RKO (cell line): ENCODE measurements around the gene MYO9B.
"Not testable (repeated sequence)": the region's sequence is repeated elsewhere in the genome, so short reads cannot be mapped to it uniquely, and the experiment has no call there.

Source experiments
- DNase-seq: peaks from one replicate; pipeline ENCODE4 v3.0.0-alpha.2; 2016; ENCODE audit warnings: low spot score

MYO9B gene

GRCh38 chr19:17113127-17113785 is 37.7 kb downstream of the MYO9B start:
- DNase-seq = no peak

GRCh38 chr19:17114414-17114831 is 38.8 kb downstream of the MYO9B start:
- no peak for DNase-seq

GRCh38 chr19:17116996-17117702 is 41.6 kb downstream of the MYO9B start:
- no peak for DNase-seq

DNA sequence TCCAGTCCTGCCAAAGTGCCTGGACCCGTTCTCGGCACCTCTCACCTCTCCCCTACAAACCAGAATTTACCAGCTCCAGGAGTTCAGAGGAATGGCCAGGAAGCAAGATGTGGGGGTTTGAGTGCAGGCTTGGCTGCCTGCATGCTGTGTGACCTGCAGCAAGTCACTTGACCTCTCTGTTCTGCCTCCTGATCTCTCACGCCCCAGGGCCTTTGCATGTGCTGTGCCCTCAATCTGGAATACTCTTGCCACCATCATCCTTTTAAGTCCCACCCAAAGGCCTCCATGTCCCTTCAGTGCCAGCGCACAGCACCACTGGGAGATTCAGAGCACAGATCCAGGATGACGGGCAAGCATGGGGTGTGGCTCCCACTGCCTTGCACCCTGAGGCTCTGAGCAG is 43.4 kb downstream of the MYO9B start:
- no peak for DNase-seq

DNA sequence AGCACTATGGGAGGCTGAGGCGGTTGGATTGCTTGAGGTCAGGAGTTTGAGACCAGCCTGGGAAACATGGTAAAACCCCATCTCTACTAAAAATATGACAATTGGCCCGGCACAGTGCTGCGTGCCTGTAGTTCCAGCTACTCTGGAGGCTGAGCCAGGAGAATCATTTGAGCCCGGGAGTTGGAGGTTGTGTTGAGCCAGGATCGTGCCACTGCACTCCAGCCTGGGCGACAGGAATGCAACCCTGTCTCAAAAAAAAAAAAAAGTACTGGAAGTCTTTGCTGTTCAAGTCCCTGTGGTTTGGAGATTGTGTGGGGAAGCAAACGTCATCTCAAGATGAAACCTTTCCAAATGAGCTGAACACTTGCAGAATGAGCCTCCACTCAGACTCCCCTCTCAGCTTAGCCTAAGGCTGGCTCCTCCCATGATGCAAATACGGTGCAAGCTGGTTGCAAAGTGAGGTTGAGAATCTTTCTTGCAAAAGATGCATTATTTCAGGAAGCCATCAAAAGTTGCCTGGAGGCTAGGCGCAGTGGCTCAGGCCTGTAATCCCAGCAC is 46.2 kb downstream of the MYO9B start:
- no peak for DNase-seq

GRCh38 chr19:17123041-17123440 is 47.5 kb downstream of the MYO9B start:
- DNase-seq = no peak

- DNase-seq = no peak
Observed at GRCh38 chr19:17124025-17124424, 48.4 kb downstream of the MYO9B start.

GRCh38 chr19:17125062-17125727 is 49.6 kb downstream of the MYO9B start:
- DNase-seq = no peak

- no peak for DNase-seq
Observed at GRCh38 chr19:17125728-17126677, 50.4 kb downstream of the MYO9B start.

- no peak for DNase-seq
Observed at GRCh38 chr19:17127671-17128070, 52.1 kb downstream of the MYO9B start.

DNA sequence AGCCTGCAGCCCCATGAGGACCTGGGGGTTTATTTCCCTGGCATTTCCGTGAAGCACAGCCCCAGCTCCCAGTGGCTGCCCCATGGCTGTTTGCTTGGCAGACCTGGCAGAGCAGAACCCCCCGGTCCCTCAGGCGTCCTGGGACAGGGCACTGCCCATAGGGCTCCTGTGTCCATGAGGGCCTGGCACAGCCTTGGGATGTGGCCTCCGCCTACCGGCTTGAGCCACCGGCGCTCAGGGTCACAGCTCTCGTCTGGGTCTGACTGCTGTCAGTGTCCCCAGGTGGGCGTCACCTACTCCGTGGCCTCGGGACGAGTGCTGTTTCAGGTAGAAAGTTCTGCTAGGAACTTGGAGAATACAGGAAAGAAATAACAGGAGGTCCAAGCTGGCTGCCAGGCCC is 52.8 kb downstream of the MYO9B start:
- no peak for DNase-seq

GRCh38 chr19:17128820-17129219 is 53.2 kb downstream of the MYO9B start:
- DNase-seq = no peak

- DNase-seq = no peak
Observed at GRCh38 chr19:17129377-17129776, 53.8 kb downstream of the MYO9B start.

DNA sequence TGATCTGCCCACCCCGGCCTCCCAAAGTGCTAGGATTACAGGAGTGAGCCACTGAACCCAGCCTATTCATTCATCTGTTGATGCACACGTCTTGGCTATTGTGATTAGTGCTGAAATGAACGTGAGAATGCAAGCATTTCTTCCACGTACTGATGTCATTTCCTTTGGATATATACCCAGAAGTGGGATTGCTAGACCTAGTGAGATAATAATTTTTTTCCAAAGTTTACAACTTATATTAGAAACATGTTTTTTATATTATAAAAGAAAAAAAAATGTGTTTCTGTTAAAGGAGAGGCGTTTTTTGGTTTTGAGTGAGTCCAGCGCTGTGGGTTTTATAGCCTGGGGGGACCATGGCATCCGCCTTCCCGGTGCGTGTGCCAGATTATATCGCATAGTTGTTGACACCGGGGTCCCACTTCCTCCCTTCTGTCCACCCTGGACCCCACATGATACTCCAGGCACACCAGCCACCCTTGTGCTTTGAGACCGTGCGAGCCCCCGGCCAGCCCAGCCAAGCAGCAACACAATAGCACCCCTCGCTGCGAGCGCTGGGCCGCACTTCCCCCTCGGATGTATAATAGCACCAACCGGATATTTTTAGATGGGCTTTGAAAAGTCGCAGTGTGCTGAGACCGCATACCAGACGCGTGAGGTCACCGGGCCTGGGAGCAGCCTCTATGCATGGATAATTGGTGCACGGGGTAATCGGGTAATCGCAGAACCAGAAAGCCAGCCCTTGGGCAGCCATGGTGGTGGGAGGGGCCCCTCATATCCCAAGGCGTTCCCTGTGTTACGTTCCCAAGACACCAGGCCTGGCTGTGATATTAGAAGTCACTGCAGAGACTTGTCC is 59.6 kb downstream of the MYO9B start:
- no peak for DNase-seq

GRCh38 chr19:17136021-17136420 is 60.4 kb downstream of the MYO9B start:
- DNase-seq = no peak

DNA sequence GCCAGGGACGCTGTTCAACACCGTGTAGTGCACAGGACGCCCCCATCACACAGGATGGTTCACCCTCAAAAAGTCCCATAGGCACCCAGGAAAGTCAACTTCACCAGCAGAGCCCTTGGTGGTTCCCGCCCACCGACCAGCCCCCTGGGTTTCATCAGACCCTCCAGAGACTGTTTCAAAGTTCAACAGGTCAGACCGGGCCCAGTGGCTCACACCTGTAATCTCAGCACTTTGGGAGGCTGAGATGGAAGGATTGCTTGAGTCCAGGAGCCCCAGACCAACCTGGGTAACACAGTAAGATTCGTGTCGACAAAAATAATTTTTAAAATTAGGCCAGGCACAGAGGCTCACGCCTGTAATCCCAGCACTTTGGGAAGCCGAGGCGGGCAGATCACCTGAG is 61.0 kb downstream of the MYO9B start:
- DNase-seq = no peak

DNA sequence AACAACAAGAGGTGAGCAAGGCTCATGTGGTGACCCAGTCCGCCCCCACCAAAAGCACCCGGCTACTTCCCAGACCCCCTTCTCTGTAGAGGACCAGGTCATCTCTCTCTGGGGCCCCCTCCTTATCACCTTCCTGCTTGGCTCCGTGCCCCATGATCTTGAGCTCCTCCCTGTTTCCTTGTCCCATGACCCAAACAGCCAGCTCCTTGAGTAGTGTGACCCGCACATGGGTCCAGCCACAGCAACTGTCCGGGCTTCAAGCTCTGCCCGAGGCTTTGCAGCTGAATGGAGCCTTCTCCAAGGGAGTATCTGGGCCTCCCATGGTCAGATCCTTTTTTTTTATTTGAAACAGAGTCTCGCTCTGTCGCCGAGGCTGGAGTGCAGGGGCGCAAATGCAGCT is 61.8 kb downstream of the MYO9B start:
- no peak for DNase-seq

- not testable (repeated sequence) for DNase-seq
Observed at GRCh38 chr19:17138052-17138846, 62.7 kb downstream of the MYO9B start.

- DNase-seq = no peak
Observed at GRCh38 chr19:17138937-17139598, 63.5 kb downstream of the MYO9B start.
